ENCODE measurements around the gene ZFYVE21. TPM values are rescaled to one million over a fixed set of nuclear protein-coding genes. Genes with fewer than 3 reads are reported as not detected.
A peak's percentile ranks its signal among the peaks of the same experiment; 100 is the strongest.

Gene ZFYVE21
- total RNA-seq, 2 donors from 2014 or later, result 15.3 to 16.4 TPM

- no peak for ATAC-seq
- H3K9me3 Mint-ChIP-seq, result no peaks in the 10 kb centered on the region
- no peaks in the 10 kb centered on the region for H3K36me3 Mint-ChIP-seq
- no peak overlapping the region for H3K27ac Mint-ChIP-seq
- no peak for DNase-seq (ENCODE audit: low spot score in 2 of 2)
Observed at GRCh38 chr14:103737432-103738045, 21.9 kb downstream of the ZFYVE21 start.

GRCh38 chr14:103738166-103738565 lies 22.6 kb downstream of the ZFYVE21 start:
- no peak overlapping the region for H3K27ac Mint-ChIP-seq

GRCh38 chr14:103738701-103739451 lies 23.3 kb downstream of the ZFYVE21 start:
- DNase-seq (ENCODE audit: low spot score in 2 of 2) (no peak), ATAC-seq (no peak)
- Mint-ChIP-seq H3K27ac (no peak overlapping the region), H3K36me3 (no peaks in the 10 kb centered on the region), H3K9me3 (no peaks in the 10 kb centered on the region)

More at GRCh38 chr14:103738166-103738565, 22.6 kb downstream of the ZFYVE21 start:
- Mint-ChIP-seq H3K36me3 (no peaks in the 10 kb centered on the region), H3K9me3 (no peaks in the 10 kb centered on the region)
- no peak for DNase-seq (ENCODE audit: low spot score in 2 of 2)
- ATAC-seq, result no peak

- no peak overlapping the region for H3K27ac Mint-ChIP-seq
- H3K36me3 Mint-ChIP-seq, result no peaks in the 10 kb centered on the region
- ATAC-seq, result no peak
- H3K9me3 Mint-ChIP-seq, result no peaks in the 10 kb centered on the region
- no peak for DNase-seq (ENCODE audit: low spot score in 2 of 2)
Observed at GRCh38 chr14:103739466-103739792, 23.8 kb downstream of the ZFYVE21 start.

- Mint-ChIP-seq H3K36me3 (no peaks in the 10 kb centered on the region), H3K9me3 (no peaks in the 10 kb centered on the region), H3K27ac (peak overlapping the region in 1 of 2 donors; percentile 44)
- ATAC-seq (no peak), DNase-seq (ENCODE audit: low spot score in 2 of 2) (no peak)
Observed at GRCh38 chr14:103739793-103740501, 24.3 kb downstream of the ZFYVE21 start.

- ATAC-seq (no peak), DNase-seq (ENCODE audit: low spot score in 2 of 2) (no peak)
- Mint-ChIP-seq H3K9me3 (no peaks in the 10 kb centered on the region), H3K27ac (no peak overlapping the region), H3K36me3 (no peaks in the 10 kb centered on the region)
Observed at GRCh38 chr14:103740991-103741689, 25.5 kb downstream of the ZFYVE21 start.

- no peak for DNase-seq (ENCODE audit: low spot score in 2 of 2)
- no peaks in the 10 kb centered on the region for H3K36me3 Mint-ChIP-seq
- ATAC-seq, result no peak
- H3K9me3 Mint-ChIP-seq, result no peaks in the 10 kb centered on the region
- H3K27ac Mint-ChIP-seq, result peak overlapping the region; percentile 37 to 65
Observed at GRCh38 chr14:103741876-103742275, 26.3 kb downstream of the ZFYVE21 start.

GRCh38 chr14:103742499-103743255 lies 27.1 kb downstream of the ZFYVE21 start:
- DNase-seq (ENCODE audit: low spot score in 2 of 2), result no peak
- ATAC-seq, result no peak
- Mint-ChIP-seq H3K36me3 (no peaks in the 10 kb centered on the region), H3K27ac (no peak overlapping the region), H3K9me3 (no peaks in the 10 kb centered on the region)

- Mint-ChIP-seq H3K9me3 (no peaks in the 10 kb centered on the region), H3K36me3 (no peaks in the 10 kb centered on the region), H3K27ac (peak overlapping the region in 1 of 2 donors; percentile 48)
- DNase-seq (ENCODE audit: low spot score in 2 of 2) (no peak), ATAC-seq (no peak)
Observed at GRCh38 chr14:103743691-103744090, 28.1 kb downstream of the ZFYVE21 start.

- H3K36me3 Mint-ChIP-seq, result no peaks in the 10 kb centered on the region
- ATAC-seq, result no peak
- H3K27ac Mint-ChIP-seq, result no peak overlapping the region
- no peak for DNase-seq (ENCODE audit: low spot score in 2 of 2)
- no peaks in the 10 kb centered on the region for H3K9me3 Mint-ChIP-seq
Observed at GRCh38 chr14:103744621-103745395, 29.2 kb downstream of the ZFYVE21 start.

GRCh38 chr14:103745424-103745823 lies 29.8 kb downstream of the ZFYVE21 start:
- H3K9me3 Mint-ChIP-seq, result no peaks in the 10 kb centered on the region
- ATAC-seq, result no peak

GRCh38 chr14:103746701-103747100 lies 31.1 kb downstream of the ZFYVE21 start:
- Mint-ChIP-seq H3K27ac (no peak overlapping the region), H3K36me3 (no peaks in the 10 kb centered on the region), H3K9me3 (no peaks in the 10 kb centered on the region)
- DNase-seq (ENCODE audit: low spot score in 2 of 2) (no peak), ATAC-seq (no peak)

More at GRCh38 chr14:103745424-103745823, 29.8 kb downstream of the ZFYVE21 start:
- H3K27ac Mint-ChIP-seq, result peak overlapping the region in 1 of 2 donors; percentile 36
- H3K36me3 Mint-ChIP-seq, result no peaks in the 10 kb centered on the region
- DNase-seq (ENCODE audit: low spot score in 2 of 2), result no peak

- Mint-ChIP-seq H3K27ac (peak overlapping the region in 1 of 2 donors; percentile 21), H3K36me3 (no peaks in the 10 kb centered on the region), H3K9me3 (no peaks in the 10 kb centered on the region)
- peak in 1 of 2 donors; percentile 38 for DNase-seq (ENCODE audit: low spot score in 2 of 2)
- peak; percentile 78 to 93 for ATAC-seq
Observed at GRCh38 chr14:103748534-103748857, 32.9 kb downstream of the ZFYVE21 start.

- Mint-ChIP-seq H3K27ac (peak overlapping the region in 1 of 2 donors; percentile 79), H3K9me3 (no peaks in the 10 kb centered on the region), H3K36me3 (no peaks in the 10 kb centered on the region)
- DNase-seq (ENCODE audit: low spot score in 2 of 2) (no peak), ATAC-seq (no peak)
Observed at GRCh38 chr14:103749452-103749851, 33.8 kb downstream of the ZFYVE21 start.

- DNase-seq (ENCODE audit: low spot score in 2 of 2) (no peak), ATAC-seq (no peak)
- Mint-ChIP-seq H3K36me3 (no peaks in the 10 kb centered on the region), H3K9me3 (no peaks in the 10 kb centered on the region), H3K27ac (no peak overlapping the region)
Observed at GRCh38 chr14:103749860-103750259, 34.2 kb downstream of the ZFYVE21 start.

- DNase-seq (ENCODE audit: low spot score in 2 of 2) (no peak), ATAC-seq (no peak)
- H3K36me3 Mint-ChIP-seq, result no peaks in the 10 kb centered on the region
- H3K27ac Mint-ChIP-seq, result no peak overlapping the region
- no peaks in the 10 kb centered on the region for H3K9me3 Mint-ChIP-seq
Observed at GRCh38 chr14:103753774-103754173, 38.2 kb downstream of the ZFYVE21 start.

Data from activated naive CD4-positive, alpha-beta T cell treated with anti-CD3 and anti-CD28 coated beads, Interleukin-2, amount 50 U/mL, for 72 hours (primary cell).